H1 (cell line): ENCODE results near the gene PHACTR1. TPM values are rescaled to one million over a fixed set of nuclear protein-coding genes. Genes with fewer than 3 reads are reported as not detected.

Source experiments
- CTCF ChIA-PET: fragments of 300-600 bp; sonication (Branson Sonifier 250); formaldehyde crosslinking; loops from one replicate; lab custom pipeline; 2021; ENCODE audit not compliant: partially characterized antibody; lab: Charles Lee
- POLR2A ChIA-PET: fragments of 300-600 bp; sonication (Branson Sonifier 250); formaldehyde crosslinking; loops from one replicate; lab custom pipeline; 2021; ENCODE audit warnings: inconsistent platforms; ENCODE audit not compliant: partially characterized antibody; lab: Charles Lee
- DNase-seq, 2 experiments: peaks; one replicate each; pipeline versions ENCODE4 v3.0.0 to v3.0.0-alpha.2; 2010 to 2022; ENCODE audit warnings: low spot score in 2 of 2, low read depth in 1 of 2, mixed read lengths in 1 of 2
- FAIRE-seq: peaks from 2 replicates; lab custom pipeline; 2011; peaks lifted over from hg19 to GRCh38; lab: Jason Lieb, UNC
- H2AFZ ChIP-seq: 2 replicates; pipeline ENCODE4 v1.8.1; 2012; ENCODE audit warnings: low read length, inconsistent platforms
- H2AK5ac ChIP-seq: 2 replicates; pipeline ENCODE4 v1.6.1; 2013; ENCODE audit warnings: low read depth, low read length
- H2BK120ac ChIP-seq: replicated peaks from 2 replicates; pipeline ENCODE3; 2013; ENCODE audit warnings: low read depth, low read length, inconsistent platforms
- H2BK12ac ChIP-seq: 2 replicates; pipeline ENCODE4 v1.6.1; 2013; ENCODE audit warnings: low read depth, low read length
- H2BK15ac ChIP-seq: 2 replicates; pipeline ENCODE4 v1.6.1; 2013; ENCODE audit warnings: low read length
- H2BK20ac ChIP-seq: 2 replicates; pipeline ENCODE4 v1.6.1; 2013; ENCODE audit warnings: low read length
- H2BK5ac ChIP-seq: 2 replicates; pipeline ENCODE4 v1.6.1; 2013; ENCODE audit warnings: low read depth, low read length
- H3K14ac ChIP-seq: 2 replicates; pipeline ENCODE4 v1.6.1; 2013; ENCODE audit warnings: inconsistent platforms; ENCODE audit not compliant: insufficient read length
- H3K18ac ChIP-seq: 2 replicates; pipeline ENCODE4 v1.6.1; 2013; ENCODE audit warnings: low read length; ENCODE audit errors: extremely low read depth
- H3K23ac ChIP-seq: 2 replicates; pipeline ENCODE4 v1.6.1; 2013; ENCODE audit warnings: inconsistent platforms; ENCODE audit not compliant: insufficient read length
- H3K23me2 ChIP-seq: 2 replicates; pipeline ENCODE4 v1.6.1; 2013; ENCODE audit warnings: low read depth, low read length
- H3K27ac ChIP-seq: 2 replicates; pipeline ENCODE4 v1.6.1; 2011; ENCODE audit warnings: low read depth, low read length, inconsistent platforms
- H3K27me3 ChIP-seq, 4 experiments: replicated peaks in 1 of 4; 1 replicate in 1 of 4; 2 replicates in 3 of 4; pipeline versions ENCODE4 v1.6.1 to v1.8.1; 2011 to 2013; ENCODE audit warnings: low read length in 3 of 4, mild to moderate bottlenecking in 3 of 4, inconsistent platforms in 2 of 4, mixed read lengths in 2 of 4, moderate library complexity in 1 of 4; ENCODE audit not compliant: control insufficient read depth in 3 of 4, insufficient read depth in 3 of 4; ENCODE audit errors: extremely low read depth in 1 of 4
- H3K36me3 ChIP-seq, 4 experiments: 2 replicates each; pipeline versions ENCODE4 v1.6.1 to v1.8.1; 2011 to 2013; ENCODE audit warnings: mild to moderate bottlenecking in 4 of 4, low read length in 3 of 4, moderate library complexity in 2 of 4, control low read depth in 1 of 4, inconsistent platforms in 1 of 4; ENCODE audit not compliant: insufficient read depth in 4 of 4, control insufficient read depth in 2 of 4
- H3K4ac ChIP-seq: replicated peaks from 2 replicates; pipeline ENCODE3; 2013; ENCODE audit warnings: low read length, low read depth, mixed read lengths, inconsistent platforms; ENCODE audit not compliant: insufficient read length
- H3K4me1 ChIP-seq, 4 experiments: replicated peaks in 1 of 4; 1 replicate in 1 of 4; 2 replicates in 3 of 4; pipeline versions ENCODE4 v1.6.1 to v1.8.1; 2011 to 2013; ENCODE audit warnings: low read length in 3 of 4, inconsistent platforms in 2 of 4, mixed read lengths in 1 of 4; ENCODE audit not compliant: insufficient read depth in 4 of 4, control insufficient read depth in 3 of 4
- H3K4me2 ChIP-seq, 2 experiments: 2 replicates each; pipeline versions ENCODE4 v1.6.1 to v1.8.1; 2011 to 2013; ENCODE audit warnings: low read depth in 2 of 2, low read length in 2 of 2, control low read depth in 1 of 2, inconsistent platforms in 1 of 2, mild to moderate bottlenecking in 1 of 2; ENCODE audit not compliant: insufficient read depth in 1 of 2
- H3K4me3 ChIP-seq, 4 experiments: fragments of 200-600, 300-600 bp in 1 of 4; sonication (generic), shearing (Covaris generic), sonication (Bioruptor Twin) in 1 of 4; 2 replicates each; pipeline versions ENCODE4 v1.5.1 to v1.8.1; 2011 to 2016; ENCODE audit warnings: low read length in 4 of 4, low read depth in 3 of 4, control low read depth in 2 of 4, inconsistent platforms in 2 of 4, mild to moderate bottlenecking in 2 of 4, mixed read lengths in 1 of 4, moderate library complexity in 1 of 4; ENCODE audit not compliant: insufficient read depth in 2 of 4; ENCODE audit errors: extremely low read depth in 1 of 4
- H3K56ac ChIP-seq: replicated peaks from 2 replicates; pipeline ENCODE3; 2013; ENCODE audit warnings: low read depth, mild to moderate bottlenecking, mixed read lengths, low read length, inconsistent platforms; ENCODE audit not compliant: insufficient read length
- H3K79me1 ChIP-seq: 2 replicates; pipeline ENCODE4 v1.6.1; 2013; ENCODE audit warnings: low read depth, low read length, control low read depth
- H3K79me2 ChIP-seq, 2 experiments: 2 replicates each; pipeline versions ENCODE4 v1.6.1 to v1.8.1; 2012 to 2013; ENCODE audit warnings: low read length in 2 of 2, mild to moderate bottlenecking in 2 of 2, inconsistent platforms in 1 of 2; ENCODE audit not compliant: insufficient read depth in 2 of 2, control insufficient read depth in 1 of 2
- H3K9ac ChIP-seq, 4 experiments: replicated peaks in 1 of 4; 1 replicate in 1 of 4; 2 replicates in 3 of 4; pipeline versions ENCODE4 v1.6.1 to v1.8.1; 2011 to 2013; ENCODE audit warnings: low read depth in 3 of 4, low read length in 3 of 4, control low read depth in 2 of 4, mild to moderate bottlenecking in 2 of 4, moderate library complexity in 2 of 4, inconsistent platforms in 1 of 4; ENCODE audit errors: extremely low read depth in 1 of 4
- H3K9me3 ChIP-seq, 2 experiments: 2 replicates each; pipeline versions ENCODE4 v1.6.1 to v1.8.1; 2012 to 2013; ENCODE audit warnings: mild to moderate bottlenecking in 2 of 2, moderate library complexity in 2 of 2, control low read depth in 1 of 2, inconsistent platforms in 1 of 2, low read depth in 1 of 2, low read length in 1 of 2, mixed read lengths in 1 of 2; ENCODE audit not compliant: insufficient read depth in 2 of 2
- H4K20me1 ChIP-seq, 2 experiments: replicated peaks in 1 of 2; 2 replicates each; pipeline versions ENCODE3 to v1.8.1; 2011 to 2013; ENCODE audit warnings: inconsistent platforms in 2 of 2, low read length in 2 of 2, mild to moderate bottlenecking in 1 of 2; ENCODE audit not compliant: insufficient read depth in 2 of 2, control insufficient read depth in 1 of 2
- H4K5ac ChIP-seq: 2 replicates; pipeline ENCODE4 v1.6.1; 2013; ENCODE audit warnings: low read length, low read depth, mixed read lengths, inconsistent platforms; ENCODE audit not compliant: insufficient read length
- H4K8ac ChIP-seq: 2 replicates; pipeline ENCODE4 v1.8.0; 2013; ENCODE audit warnings: mild to moderate bottlenecking, moderate library complexity, low read length, inconsistent platforms; ENCODE audit not compliant: insufficient read depth; ENCODE audit errors: extremely low read depth
- H4K91ac ChIP-seq: replicated peaks from 2 replicates; pipeline ENCODE3; 2013; ENCODE audit warnings: low read length, mixed read lengths, inconsistent platforms; ENCODE audit not compliant: insufficient read length
- BRCA1 ChIP-seq: IDR thresholded peaks from 2 replicates; pipeline ENCODE4 v1.6.1; 2012; ENCODE audit warnings: low read depth, low read length, improper control_type of control experiment
- CBX8 ChIP-seq: fragments of 300-800, 300-1000 bp; sonication (generic); IDR thresholded peaks from 2 replicates; pipeline ENCODE4 v1.7.1; 2016; ENCODE audit warnings: low read depth, low read length, borderline replicate concordance
- HDAC2 ChIP-seq, 2 experiments: fragments of 300-600 bp in 1 of 2; sonication (generic) in 1 of 2; IDR thresholded peaks; 2 replicates each; pipeline ENCODE4 v1.6.1; 2011 to 2012; ENCODE audit warnings: low read depth in 2 of 2, low read length in 2 of 2, mild to moderate bottlenecking in 2 of 2, moderate library complexity in 2 of 2, borderline replicate concordance in 1 of 2, inconsistent platforms in 1 of 2
- MAFK ChIP-seq: IDR thresholded peaks from 2 replicates; pipeline ENCODE4 v1.6.1; 2012; ENCODE audit warnings: low read depth, mild to moderate bottlenecking, improper control_type of control experiment, low read length
- NRF1 ChIP-seq: IDR thresholded peaks from 2 replicates; pipeline ENCODE4 v1.6.1; 2011; ENCODE audit warnings: mild to moderate bottlenecking, low read depth, low read length, improper control_type of control experiment
- RAD21 ChIP-seq, 2 experiments: IDR thresholded peaks in 1 of 2; conservative IDR thresholded peaks in 1 of 2; 2 replicates each; pipeline ENCODE4 v1.6.1; 2011; ENCODE audit warnings: low read depth in 2 of 2, low read length in 2 of 2, improper control_type of control experiment in 1 of 2, inconsistent platforms in 1 of 2, mild to moderate bottlenecking in 1 of 2, moderate library complexity in 1 of 2
- RNF2 ChIP-seq: fragments of 200-900, 300-1000 bp; sonication (generic); IDR thresholded peaks from 2 replicates; pipeline ENCODE4 v1.7.1; 2016; ENCODE audit warnings: borderline replicate concordance, low read depth, mild to moderate bottlenecking, antibody characterized with exemption, low read length; ENCODE audit not compliant: poor library complexity, severe bottlenecking; ENCODE audit errors: missing control alignments
- SRF ChIP-seq: IDR thresholded peaks from 2 replicates; pipeline ENCODE4 v1.6.1; 2011; ENCODE audit warnings: mild to moderate bottlenecking, low read depth, low read length, moderate library complexity
- SUZ12 ChIP-seq: fragments of 200-600 bp; sonication (generic); IDR thresholded peaks from 2 replicates; pipeline ENCODE4 v1.6.1; 2012; ENCODE audit warnings: mild to moderate bottlenecking, inconsistent platforms, low read length, moderate library complexity, mixed read lengths
- TAF7 ChIP-seq: optimal IDR thresholded peaks from 2 replicates; pipeline ENCODE3; 2011; ENCODE audit warnings: low read depth, mild to moderate bottlenecking, inconsistent platforms, low read length, moderate library complexity, borderline replicate concordance
- TBP ChIP-seq: IDR thresholded peaks from 2 replicates; pipeline ENCODE4 v1.6.1; 2011; ENCODE audit warnings: low read depth, low read length, improper control_type of control experiment
- TCF12 ChIP-seq: IDR thresholded peaks from 2 replicates; pipeline ENCODE4 v1.6.1; 2011; ENCODE audit warnings: low read depth, mild to moderate bottlenecking, low read length
- TEAD4 ChIP-seq: IDR thresholded peaks from 2 replicates; pipeline ENCODE4 v1.6.1; 2012; ENCODE audit warnings: low read depth, low read length, inconsistent platforms, mixed read lengths
- WGBS, 2 experiments: shearing (Covaris generic) in 1 of 2; methylation state at CpG; one replicate each; pipeline versions ENCODE4 v1.1.6 to v1.1.7; 2013 to 2015; ENCODE audit warnings: low lambda C conversion rate in 2 of 2, mixed read lengths in 2 of 2, inconsistent platforms in 1 of 2, low coverage in 1 of 2, missing lambda C conversion rate in 1 of 2; ENCODE audit not compliant: insufficient replicate concordance in 2 of 2, insufficient coverage in 1 of 2, insufficient read length in 1 of 2; ENCODE audit errors: extremely low coverage in 1 of 2, missing lambda C conversion rate in 1 of 2; 5-methylcytosine and 5-hydroxymethylcytosine counted together
- polyA plus RNA-seq, 7 experiments: library from polyadenylated mRNA; depleted of rRNA in 3 of 7; stranded (reverse) in 5 of 7; unstranded in 2 of 7; fragments of >200 nt in 5 of 7; fragments of 200-250 nt in 2 of 7; gene quantifications; 1 replicate in 5 of 7; 2 replicates in 1 of 7; 4 replicates in 1 of 7; pipeline versions ENCODE4 v1.2.1 to v1.2.3, GENCODE V29; 2011 to 2013; ENCODE audit warnings: missing spikeins in 2 of 7, mixed read lengths in 2 of 7
- total RNA-seq: library from RNA; stranded (reverse); fragmentation: NEBNext Ultra II Directional; extraction: Animal tissue kit (Norgen Biotek cat#: 25700); gene quantifications from 2 replicates; pipeline ENCODE4 v1.2.1, GENCODE V29; 2021

Gene PHACTR1
- total and polyA plus RNA-seq, 2 of the 8 experiments (the other 6 are each of a cell fraction or from before 2014, with no cell fraction given) = 3.9 to 17.1 TPM

DNA sequence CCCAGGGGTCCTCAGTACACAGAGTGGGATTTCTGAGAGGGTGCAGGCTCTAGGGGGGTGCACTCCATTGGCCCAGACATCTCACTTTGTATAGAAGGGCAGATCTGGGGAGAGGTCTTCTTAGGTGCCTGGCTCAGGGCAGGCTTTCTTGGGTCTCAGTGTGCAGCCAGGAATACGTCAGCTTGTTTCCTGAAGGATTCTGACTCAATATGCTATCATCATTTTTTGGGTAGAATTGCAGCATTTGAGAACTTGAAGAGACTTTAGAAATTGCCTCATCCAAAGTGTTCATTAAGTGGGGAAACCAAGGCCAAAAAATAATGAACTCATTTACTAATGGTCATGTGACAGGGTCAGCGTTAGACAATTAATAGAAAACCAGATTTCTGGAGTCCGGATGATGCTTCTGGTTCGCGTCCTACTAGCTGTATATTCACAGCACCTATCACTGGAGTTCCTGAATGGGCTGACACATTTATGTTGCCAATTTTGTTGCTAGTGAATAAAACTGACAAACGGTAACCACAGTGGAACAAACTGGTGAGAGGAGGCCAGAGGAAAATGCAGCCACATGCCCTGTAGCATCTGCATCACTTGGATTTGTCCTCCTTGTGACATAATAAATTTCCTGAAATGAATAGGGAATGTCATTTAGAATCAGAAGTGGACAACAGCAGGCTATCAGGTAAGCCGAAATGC, 372.9 kb downstream of the PHACTR1 start:
- H3K36me3 ChIP-seq = no peaks in the 10 kb centered on the region
- H3K4me2 ChIP-seq = no peak overlapping the region
- no peak overlapping the region for H3K9ac ChIP-seq
- H3K27ac ChIP-seq = no peak overlapping the region
- H3K79me1 ChIP-seq = no peaks in the 10 kb centered on the region
- no peak overlapping the region for H4K5ac ChIP-seq
- no peak for FAIRE-seq
- H3K23ac ChIP-seq = no peak overlapping the region
- no peak overlapping the region for H3K18ac ChIP-seq
- H4K20me1 ChIP-seq = no peaks in the 10 kb centered on the region
- no peak overlapping the region for H4K91ac ChIP-seq
- H3K23me2 ChIP-seq = no peaks in the 10 kb centered on the region
- H4K8ac ChIP-seq = no peak overlapping the region
- no peaks in the 10 kb centered on the region for H3K27me3 ChIP-seq
- 92% methylated on average over 7 of the region's 7 CpGs; no CpG with 5 or more reads in 1 of the 2 experiments for WGBS, 2 experiments
- CTCF ChIA-PET = interaction anchor here (1.5 kb wide), 1 partner anchor 178 kb away, joined by 3 read pairs; no protein-coding TSS in a partner anchor
- no peaks in the 10 kb centered on the region for H3K4me1 ChIP-seq
- H3K56ac ChIP-seq = no peak overlapping the region
- no peak overlapping the region for H3K4me3 ChIP-seq
- no peak for DNase-seq
- no peaks in the 10 kb centered on the region for H3K79me2 ChIP-seq
- POLR2A ChIA-PET = no interaction called here
- no peaks in the 10 kb centered on the region; a peak in 1 of 4 replicates for H3K9me3 ChIP-seq
- H2BK120ac ChIP-seq = no peak overlapping the region
- no peak overlapping the region for H3K14ac ChIP-seq
- H2BK15ac ChIP-seq = no peak overlapping the region
- no peak overlapping the region for H3K4ac ChIP-seq
- no peak overlapping the region for H2BK20ac ChIP-seq
- no peak overlapping the region for H2BK12ac ChIP-seq
- no peak overlapping the region for H2BK5ac ChIP-seq
- no peak overlapping the region for H2AK5ac ChIP-seq
- no peak overlapping the region for H2AFZ ChIP-seq
- TF ChIP-seq TBP = no peak
- TF ChIP-seq BRCA1 = no peak
- no peak for TF ChIP-seq NRF1
- TF ChIP-seq HDAC2 (IDR thresholded peaks at IDR 0.05; ENCODE audit: borderline replicate concordance in 1 of 2, low read depth in 2 of 2, low read length in 2 of 2) = no peak
- no peak for TF ChIP-seq SRF
- no peak for TF ChIP-seq CBX8
- TF ChIP-seq SUZ12 = no peak
- TF ChIP-seq TAF7 = no peak
- TF ChIP-seq MAFK = no peak
- TF ChIP-seq RNF2 = no peak
- no peak for TF ChIP-seq RAD21 (IDR thresholded peaks at IDR 0.05 in 1 of 2, conservative IDR thresholded peaks at IDR 0.05 in 1 of 2; ENCODE audit: low read depth in 2 of 2, low read length in 2 of 2)
- TF ChIP-seq TEAD4 = no peak
- no peak for TF ChIP-seq TCF12
